ENCODE results near the gene TM4SF18.

The TM4SF18 gene

GRCh38 chr3:149366941-149367840 is 33.8 kb upstream of the TM4SF18 start:
- no peak for TF ChIP-seq CTCF (IDR thresholded peaks at IDR 0.05; ENCODE audit: insufficient read depth, low read depth, low read length, missing control alignments)
- H3K4me3 ChIP-seq (ENCODE audit: low read length) = no peak overlapping the region
- DNase-seq (ENCODE audit: low read depth) = peak; percentile 98

- H3K4me3 ChIP-seq (ENCODE audit: low read length) = no peak overlapping the region
- peak; percentile 84 for DNase-seq (ENCODE audit: low read depth)
- TF ChIP-seq CTCF (IDR thresholded peaks at IDR 0.05; ENCODE audit: insufficient read depth, low read depth, low read length, missing control alignments) = no peak
These were observed 32.6 kb upstream of the TM4SF18 start for GRCh38 chr3:149366031-149366430.

- DNase-seq (ENCODE audit: low read depth) = peak; percentile 70
- TF ChIP-seq CTCF (IDR thresholded peaks at IDR 0.05; ENCODE audit: insufficient read depth, low read depth, low read length, missing control alignments) = no peak
- H3K4me3 ChIP-seq (ENCODE audit: low read length) = no peak overlapping the region
These were observed 31.2 kb upstream of the TM4SF18 start for GRCh38 chr3:149364624-149365023.

GRCh38 chr3:149363053-149363452 is 29.6 kb upstream of the TM4SF18 start:
- peak; percentile 88 for DNase-seq (ENCODE audit: low read depth)
- H3K4me3 ChIP-seq (ENCODE audit: low read length) = no peak overlapping the region
- no peak for TF ChIP-seq CTCF (IDR thresholded peaks at IDR 0.05; ENCODE audit: insufficient read depth, low read depth, low read length, missing control alignments)

- DNase-seq (ENCODE audit: low read depth) = no peak
- no peak for TF ChIP-seq CTCF (IDR thresholded peaks at IDR 0.05; ENCODE audit: insufficient read depth, low read depth, low read length, missing control alignments)
- H3K4me3 ChIP-seq (ENCODE audit: low read length) = no peak overlapping the region
These were observed 28.9 kb upstream of the TM4SF18 start for GRCh38 chr3:149362366-149362765.

GRCh38 chr3:149356630-149357029 is 23.2 kb upstream of the TM4SF18 start:
- no peak for DNase-seq (ENCODE audit: low read depth)
- no peak overlapping the region for H3K4me3 ChIP-seq (ENCODE audit: low read length)
- TF ChIP-seq CTCF (IDR thresholded peaks at IDR 0.05; ENCODE audit: insufficient read depth, low read depth, low read length, missing control alignments) = no peak
